Tibial nerve (tissue), 4 donors: ENCODE measurements around the gene PYGO2. TPM values are rescaled to one million over a fixed set of nuclear protein-coding genes. Genes with fewer than 3 reads are reported as not detected.

Source experiments
- DNase-seq, 2 donors: peaks; one replicate each; pipeline ENCODE4 v3.0.0-alpha.2; 2019; ENCODE audit warnings: low spot score in 2 of 2
- H3K27ac ChIP-seq, 4 donors: fragments of 200-600 bp; sonication (generic) in 3 of 4; one replicate each; pipeline ENCODE4 v1.5.1; 2017 to 2019; ENCODE audit warnings: mild to moderate bottlenecking in 1 of 4
- H3K27me3 ChIP-seq, 2 donors: fragments of 200-600 bp; sonication (generic) in 1 of 2; one replicate each; pipeline versions ENCODE4 v1.5.1 to v1.6.0; 2017 to 2019
- H3K36me3 ChIP-seq, 3 donors: fragments of 200-600 bp; sonication (generic); one replicate each; pipeline ENCODE4 v1.5.1; 2018 to 2019
- H3K4me1 ChIP-seq, 4 donors: fragments of 200-600 bp; sonication (generic) in 3 of 4; one replicate each; pipeline ENCODE4 v1.5.1; 2017 to 2019
- H3K4me3 ChIP-seq, 4 donors: fragments of 200-600 bp; sonication (generic) in 3 of 4; one replicate each; pipeline ENCODE4 v1.5.1; 2017 to 2019; ENCODE audit warnings: mild to moderate bottlenecking in 1 of 4, moderate library complexity in 1 of 4
- H3K9me3 ChIP-seq, 4 donors: fragments of 200-600 bp; sonication (generic) in 3 of 4; one replicate each; pipeline ENCODE4 v1.5.1; 2017 to 2019
- EP300 ChIP-seq, 2 donors: sonication (generic); formaldehyde crosslinking; IDR thresholded peaks; one replicate each; pipeline ENCODE4 v1.6.1; 2017; ENCODE audit warnings: antibody characterized with exemption in 2 of 2, mild to moderate bottlenecking in 1 of 2
- POLR2A ChIP-seq, 2 donors: fragments of 450-650 bp; IDR thresholded peaks; one replicate each; pipeline ENCODE4 v1.6.1; 2017; ENCODE audit warnings: antibody characterized with exemption in 2 of 2, mild to moderate bottlenecking in 2 of 2, moderate library complexity in 2 of 2
- WGBS, 2 donors: methylation state at CpG; one replicate each; pipeline ENCODE4 v1.1.5; 2018; 5-methylcytosine and 5-hydroxymethylcytosine counted together
- total RNA-seq, 4 donors: library from RNA; depleted of rRNA; stranded (reverse); fragments of >200 nt; gene quantifications; one replicate each; pipeline ENCODE4 v1.1.0, GENCODE V29; 2016
- TF ChIP-seq, protein P1 (sequence below), 5 experiments: fragments of 200-600 bp in 3 of 5; fragments of 450-650 bp in 2 of 5; sonication (generic) in 3 of 5; IDR thresholded peaks; one replicate each; pipeline ENCODE4 v1.5.1; 2016 to 2019; ENCODE audit warnings: antibody characterized with exemption in 5 of 5, mild to moderate bottlenecking in 3 of 5, moderate library complexity in 2 of 5

PYGO2 gene
- total RNA-seq, 4 donors from 2014 or later, result 18.6 to 24.3 (median 23.5) TPM

DNA sequence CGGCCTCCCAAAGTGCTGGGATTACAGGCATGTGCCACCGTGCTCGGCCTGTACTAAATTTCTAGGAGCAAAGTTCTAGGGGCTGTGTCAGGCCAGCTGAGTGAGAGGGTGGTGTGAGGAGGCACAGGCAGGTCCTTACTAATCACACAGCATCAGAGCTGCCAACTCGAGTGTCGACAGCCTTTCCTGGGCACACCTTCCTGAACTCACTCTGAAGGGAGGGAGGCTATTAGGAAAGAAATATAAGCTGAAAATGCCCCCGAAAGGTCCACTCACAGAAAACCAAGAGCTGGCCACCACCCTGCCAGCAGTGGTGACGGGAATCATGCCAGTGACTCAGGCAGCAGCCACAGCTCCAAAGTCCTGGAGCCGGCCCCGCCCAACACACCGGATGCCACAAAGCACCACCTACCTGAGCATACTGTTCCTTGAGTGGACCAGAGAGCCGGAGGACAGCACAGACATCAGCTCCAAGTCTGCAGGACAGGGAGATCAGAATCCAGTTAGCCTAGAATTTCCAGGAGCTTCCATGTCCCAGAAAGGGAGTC, 29.6 kb downstream of the PYGO2 start:
- peak overlapping the region in 1 of 4 donors; percentile 40 for H3K27ac ChIP-seq
- TF ChIP-seq EP300 (IDR thresholded peaks at IDR 0.05) (no peak), POLR2A (IDR thresholded peaks at IDR 0.05) (no peak)
- TF ChIP-seq, protein P1, sequence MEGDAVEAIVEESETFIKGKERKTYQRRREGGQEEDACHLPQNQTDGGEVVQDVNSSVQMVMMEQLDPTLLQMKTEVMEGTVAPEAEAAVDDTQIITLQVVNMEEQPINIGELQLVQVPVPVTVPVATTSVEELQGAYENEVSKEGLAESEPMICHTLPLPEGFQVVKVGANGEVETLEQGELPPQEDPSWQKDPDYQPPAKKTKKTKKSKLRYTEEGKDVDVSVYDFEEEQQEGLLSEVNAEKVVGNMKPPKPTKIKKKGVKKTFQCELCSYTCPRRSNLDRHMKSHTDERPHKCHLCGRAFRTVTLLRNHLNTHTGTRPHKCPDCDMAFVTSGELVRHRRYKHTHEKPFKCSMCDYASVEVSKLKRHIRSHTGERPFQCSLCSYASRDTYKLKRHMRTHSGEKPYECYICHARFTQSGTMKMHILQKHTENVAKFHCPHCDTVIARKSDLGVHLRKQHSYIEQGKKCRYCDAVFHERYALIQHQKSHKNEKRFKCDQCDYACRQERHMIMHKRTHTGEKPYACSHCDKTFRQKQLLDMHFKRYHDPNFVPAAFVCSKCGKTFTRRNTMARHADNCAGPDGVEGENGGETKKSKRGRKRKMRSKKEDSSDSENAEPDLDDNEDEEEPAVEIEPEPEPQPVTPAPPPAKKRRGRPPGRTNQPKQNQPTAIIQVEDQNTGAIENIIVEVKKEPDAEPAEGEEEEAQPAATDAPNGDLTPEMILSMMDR (IDR thresholded peaks at IDR 0.05), result no peak
- no peaks in the 10 kb centered on the region for H3K9me3 ChIP-seq
- H3K36me3 ChIP-seq, result peaks cover 0 to 51% (median 5%) of the 10 kb centered on the region in 3 donors
- 93 to 97% methylated on average over 11 of the region's 11 CpGs for WGBS, 2 donors
- DNase-seq, result no peak
- peaks cover 0 to 30% (median 6%) of the 10 kb centered on the region in 4 donors for H3K4me1 ChIP-seq
- H3K27me3 ChIP-seq, result no peaks in the 10 kb centered on the region
- no peak overlapping the region for H3K4me3 ChIP-seq

- Histone ChIP-seq H3K27me3 (no peaks in the 10 kb centered on the region), H3K4me1 (peaks cover 0 to 12% (median 0%) of the 10 kb centered on the region in 4 donors), H3K27ac (no peak overlapping the region), H3K9me3 (no peaks in the 10 kb centered on the region), H3K36me3 (peaks cover 0 to 98% (median 18%) of the 10 kb centered on the region in 3 donors), H3K4me3 (no peak overlapping the region)
- no peak for DNase-seq
- TF ChIP-seq POLR2A (IDR thresholded peaks at IDR 0.05) (no peak), EP300 (IDR thresholded peaks at IDR 0.05) (no peak)
- TF ChIP-seq, protein P1 (IDR thresholded peaks at IDR 0.05), result no peak
- WGBS, 2 donors, result 94 to 95% methylated on average over 13 of the region's 13 CpGs
Observed at GRCh38 chr1:154926201-154926600, 35.4 kb downstream of the PYGO2 start.

- TF ChIP-seq POLR2A (IDR thresholded peaks at IDR 0.05) (no peak), EP300 (IDR thresholded peaks at IDR 0.05) (no peak)
- TF ChIP-seq, protein P1 (IDR thresholded peaks at IDR 0.05), result no peak
- peaks cover 0 to 8% (median 0%) of the 10 kb centered on the region in 4 donors for H3K4me1 ChIP-seq
- H3K27ac ChIP-seq, result no peak overlapping the region
- DNase-seq, result no peak
- 88 to 93% methylated on average over 3 of the region's 3 CpGs for WGBS, 2 donors
- no peaks in the 10 kb centered on the region for H3K27me3 ChIP-seq
- H3K36me3 ChIP-seq, result peaks cover 0 to 98% (median 18%) of the 10 kb centered on the region in 3 donors
- no peaks in the 10 kb centered on the region for H3K9me3 ChIP-seq
- H3K4me3 ChIP-seq, result no peak overlapping the region
Observed at GRCh38 chr1:154925335-154926170, 36.0 kb downstream of the PYGO2 start.

DNA sequence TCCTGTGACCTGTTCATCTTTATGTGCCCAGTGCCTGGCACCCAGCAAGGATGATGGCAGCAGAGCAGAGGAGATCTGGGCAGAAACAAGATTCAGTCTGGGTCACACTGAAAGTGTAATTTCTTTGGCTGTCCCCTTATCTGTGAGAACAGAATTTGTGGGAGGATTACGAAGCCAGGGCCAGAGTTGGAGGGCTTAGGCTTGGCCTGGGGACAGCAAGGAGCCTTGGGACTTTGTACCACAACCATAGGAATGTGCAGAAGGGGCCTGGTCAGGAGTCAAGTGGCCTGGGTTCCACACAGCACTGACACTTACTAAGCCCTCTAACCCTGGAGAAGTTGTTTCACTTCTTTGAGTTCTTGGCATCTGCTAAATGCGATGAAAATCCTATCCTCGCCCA, 37.9 kb downstream of the PYGO2 start:
- Histone ChIP-seq H3K36me3 (peaks cover 0 to 98% (median 18%) of the 10 kb centered on the region in 3 donors), H3K27me3 (no peaks in the 10 kb centered on the region), H3K4me3 (no peak overlapping the region), H3K4me1 (no peaks in the 10 kb centered on the region), H3K9me3 (no peaks in the 10 kb centered on the region), H3K27ac (no peak overlapping the region)
- WGBS, 2 donors, result 89 to 98% methylated on average over 3 of the region's 3 CpGs
- no peak for DNase-seq
- TF ChIP-seq, protein P1 (IDR thresholded peaks at IDR 0.05), result no peak
- no peak for TF ChIP-seq EP300 (IDR thresholded peaks at IDR 0.05)
- no peak for TF ChIP-seq POLR2A (IDR thresholded peaks at IDR 0.05)

GRCh38 chr1:154913273-154913672, 48.3 kb downstream of the PYGO2 start:
- TF ChIP-seq, protein P1 (IDR thresholded peaks at IDR 0.05), result no peak
- no peak for TF ChIP-seq EP300 (IDR thresholded peaks at IDR 0.05)
- no peak for TF ChIP-seq POLR2A (IDR thresholded peaks at IDR 0.05)
- DNase-seq, result no peak
- H3K36me3 ChIP-seq, result peaks cover 0 to 39% (median 0%) of the 10 kb centered on the region in 3 donors
- no peaks in the 10 kb centered on the region for H3K4me1 ChIP-seq
- WGBS, 2 donors, result 86 to 88% methylated on average over 3 of the region's 3 CpGs
- H3K4me3 ChIP-seq, result no peak overlapping the region
- no peaks in the 10 kb centered on the region for H3K27me3 ChIP-seq
- H3K27ac ChIP-seq, result no peak overlapping the region
- no peaks in the 10 kb centered on the region for H3K9me3 ChIP-seq
